ENCODE results near the gene RPL15.
A peak's percentile ranks its signal among the peaks of the same experiment; 100 is the strongest.
"Not testable (repeated sequence)": the region's sequence is repeated elsewhere in the genome, so short reads cannot be mapped to it uniquely, and the experiment has no call there.

RPL15 gene

GRCh38 chr3:23880703-23881339 is 36.1 kb upstream of the RPL15 start:
- no peak for TF ChIP-seq POLR2A (IDR thresholded peaks at IDR 0.05; ENCODE audit: low read depth, low read length)
- FAIRE-seq, result no peak

GRCh38 chr3:23881993-23882392 is 34.9 kb upstream of the RPL15 start:
- not testable (repeated sequence) for FAIRE-seq; DNase-seq (ENCODE audit: insufficient read length, low spot score)

More at GRCh38 chr3:23880703-23881339, 36.1 kb upstream of the RPL15 start:
- no peak for DNase-seq (ENCODE audit: insufficient read length, low spot score)

GRCh38 chr3:23882487-23882918 is 34.4 kb upstream of the RPL15 start:
- FAIRE-seq (no peak), DNase-seq (ENCODE audit: insufficient read length, low spot score) (no peak)
- no peak for TF ChIP-seq POLR2A (IDR thresholded peaks at IDR 0.05; ENCODE audit: low read depth, low read length)

GRCh38 chr3:23884481-23884880 is 32.5 kb upstream of the RPL15 start:
- TF ChIP-seq POLR2A (IDR thresholded peaks at IDR 0.05; ENCODE audit: low read depth, low read length), result no peak
- FAIRE-seq, result peak; percentile 20
- no peak for DNase-seq (ENCODE audit: insufficient read length, low spot score)

GRCh38 chr3:23885210-23885609 is 31.7 kb upstream of the RPL15 start:
- FAIRE-seq, result no peak
- DNase-seq (ENCODE audit: insufficient read length, low spot score), result no peak
- no peak for TF ChIP-seq POLR2A (IDR thresholded peaks at IDR 0.05; ENCODE audit: low read depth, low read length)

- no peak for FAIRE-seq
- no peak for DNase-seq (ENCODE audit: insufficient read length, low spot score)
- no peak for TF ChIP-seq POLR2A (IDR thresholded peaks at IDR 0.05; ENCODE audit: low read depth, low read length)
Measured at GRCh38 chr3:23886311-23886710, 30.6 kb upstream of the RPL15 start.

GRCh38 chr3:23888617-23889228 is 28.2 kb upstream of the RPL15 start:
- no peak for DNase-seq (ENCODE audit: insufficient read length, low spot score)
- TF ChIP-seq POLR2A (IDR thresholded peaks at IDR 0.05; ENCODE audit: low read depth, low read length), result no peak
- peak; percentile 58 for FAIRE-seq

GRCh38 chr3:23889386-23889785 is 27.5 kb upstream of the RPL15 start:
- DNase-seq (ENCODE audit: insufficient read length, low spot score), result no peak
- no peak for TF ChIP-seq POLR2A (IDR thresholded peaks at IDR 0.05; ENCODE audit: low read depth, low read length)
- FAIRE-seq, result peak; percentile 33

- FAIRE-seq, result no peak
- no peak for TF ChIP-seq POLR2A (IDR thresholded peaks at IDR 0.05; ENCODE audit: low read depth, low read length)
- no peak for DNase-seq (ENCODE audit: insufficient read length, low spot score)
Measured at GRCh38 chr3:23889950-23890349, 27.0 kb upstream of the RPL15 start.

GRCh38 chr3:23894254-23895061 is 22.5 kb upstream of the RPL15 start:
- FAIRE-seq, result no peak
- DNase-seq (ENCODE audit: insufficient read length, low spot score), result no peak
- TF ChIP-seq POLR2A (IDR thresholded peaks at IDR 0.05; ENCODE audit: low read depth, low read length), result no peak

GRCh38 chr3:23895181-23895580 is 21.8 kb upstream of the RPL15 start:
- no peak for TF ChIP-seq POLR2A (IDR thresholded peaks at IDR 0.05; ENCODE audit: low read depth, low read length)
- no peak for FAIRE-seq
- no peak for DNase-seq (ENCODE audit: insufficient read length, low spot score)

- DNase-seq (ENCODE audit: insufficient read length, low spot score) (no peak), FAIRE-seq (no peak)
- TF ChIP-seq POLR2A (IDR thresholded peaks at IDR 0.05; ENCODE audit: low read depth, low read length), result no peak
Measured at GRCh38 chr3:23900744-23901143, 16.2 kb upstream of the RPL15 start.

- no peak for TF ChIP-seq POLR2A (IDR thresholded peaks at IDR 0.05; ENCODE audit: low read depth, low read length)
- DNase-seq (ENCODE audit: insufficient read length, low spot score), result no peak
- no peak for FAIRE-seq
Measured at GRCh38 chr3:23904545-23904944, 12.4 kb upstream of the RPL15 start.

- TF ChIP-seq POLR2A (IDR thresholded peaks at IDR 0.05; ENCODE audit: low read depth, low read length), result no peak
- FAIRE-seq, result no peak
- no peak for DNase-seq (ENCODE audit: insufficient read length, low spot score)
Measured at GRCh38 chr3:23909341-23909740, 7.6 kb upstream of the RPL15 start.

GRCh38 chr3:23911397-23911796 is 5.5 kb upstream of the RPL15 start:
- TF ChIP-seq POLR2A (IDR thresholded peaks at IDR 0.05; ENCODE audit: low read depth, low read length), result no peak
- no peak for FAIRE-seq
- no peak for DNase-seq (ENCODE audit: insufficient read length, low spot score)

- FAIRE-seq; DNase-seq (ENCODE audit: insufficient read length, low spot score): not testable (repeated sequence)
Measured at GRCh38 chr3:23912335-23912734, 4.6 kb upstream of the RPL15 start.
